ENCODE measurements around the gene SOCS6.

GRCh38 chr18:70290482-70291294 lies 1.8 kb downstream of the SOCS6 start:
- TF ChIP-seq, protein P1, sequence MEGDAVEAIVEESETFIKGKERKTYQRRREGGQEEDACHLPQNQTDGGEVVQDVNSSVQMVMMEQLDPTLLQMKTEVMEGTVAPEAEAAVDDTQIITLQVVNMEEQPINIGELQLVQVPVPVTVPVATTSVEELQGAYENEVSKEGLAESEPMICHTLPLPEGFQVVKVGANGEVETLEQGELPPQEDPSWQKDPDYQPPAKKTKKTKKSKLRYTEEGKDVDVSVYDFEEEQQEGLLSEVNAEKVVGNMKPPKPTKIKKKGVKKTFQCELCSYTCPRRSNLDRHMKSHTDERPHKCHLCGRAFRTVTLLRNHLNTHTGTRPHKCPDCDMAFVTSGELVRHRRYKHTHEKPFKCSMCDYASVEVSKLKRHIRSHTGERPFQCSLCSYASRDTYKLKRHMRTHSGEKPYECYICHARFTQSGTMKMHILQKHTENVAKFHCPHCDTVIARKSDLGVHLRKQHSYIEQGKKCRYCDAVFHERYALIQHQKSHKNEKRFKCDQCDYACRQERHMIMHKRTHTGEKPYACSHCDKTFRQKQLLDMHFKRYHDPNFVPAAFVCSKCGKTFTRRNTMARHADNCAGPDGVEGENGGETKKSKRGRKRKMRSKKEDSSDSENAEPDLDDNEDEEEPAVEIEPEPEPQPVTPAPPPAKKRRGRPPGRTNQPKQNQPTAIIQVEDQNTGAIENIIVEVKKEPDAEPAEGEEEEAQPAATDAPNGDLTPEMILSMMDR (IDR thresholded peaks at IDR 0.05) = no peak
- no peak for TF ChIP-seq POLR2A (IDR thresholded peaks at IDR 0.05)
